ENCODE data around the gene PLAGL2.

The PLAGL2 gene

DNA sequence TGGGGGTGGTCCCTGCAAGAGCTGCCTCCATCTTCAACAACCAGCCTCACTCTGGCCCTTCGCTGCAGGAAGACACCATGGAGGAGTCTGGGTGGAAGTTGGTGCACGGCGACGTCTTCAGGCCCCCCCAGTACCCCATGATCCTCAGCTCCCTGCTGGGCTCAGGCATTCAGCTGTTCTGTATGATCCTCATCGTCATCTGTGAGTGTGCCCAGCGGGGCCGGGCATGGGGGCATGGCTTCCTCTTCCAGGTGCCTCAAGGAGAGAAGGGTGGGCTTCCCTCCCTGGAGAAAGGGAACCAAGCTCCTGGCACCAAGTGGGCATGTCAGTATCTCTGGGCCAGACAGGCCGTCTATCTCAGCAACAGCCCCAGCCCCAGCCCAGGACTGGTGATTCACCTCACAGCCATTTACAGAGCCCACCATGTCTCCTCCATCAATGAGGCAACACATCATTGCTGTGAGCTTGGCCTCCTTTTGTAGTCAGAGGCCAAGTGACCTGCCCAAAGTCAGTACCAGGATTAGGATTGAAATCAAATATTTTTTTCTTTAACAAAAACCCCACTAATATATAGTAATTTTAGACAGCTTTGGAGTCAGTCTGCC is 57.9 kb downstream of the PLAGL2 start:
- no peak for DNase-seq

DNA sequence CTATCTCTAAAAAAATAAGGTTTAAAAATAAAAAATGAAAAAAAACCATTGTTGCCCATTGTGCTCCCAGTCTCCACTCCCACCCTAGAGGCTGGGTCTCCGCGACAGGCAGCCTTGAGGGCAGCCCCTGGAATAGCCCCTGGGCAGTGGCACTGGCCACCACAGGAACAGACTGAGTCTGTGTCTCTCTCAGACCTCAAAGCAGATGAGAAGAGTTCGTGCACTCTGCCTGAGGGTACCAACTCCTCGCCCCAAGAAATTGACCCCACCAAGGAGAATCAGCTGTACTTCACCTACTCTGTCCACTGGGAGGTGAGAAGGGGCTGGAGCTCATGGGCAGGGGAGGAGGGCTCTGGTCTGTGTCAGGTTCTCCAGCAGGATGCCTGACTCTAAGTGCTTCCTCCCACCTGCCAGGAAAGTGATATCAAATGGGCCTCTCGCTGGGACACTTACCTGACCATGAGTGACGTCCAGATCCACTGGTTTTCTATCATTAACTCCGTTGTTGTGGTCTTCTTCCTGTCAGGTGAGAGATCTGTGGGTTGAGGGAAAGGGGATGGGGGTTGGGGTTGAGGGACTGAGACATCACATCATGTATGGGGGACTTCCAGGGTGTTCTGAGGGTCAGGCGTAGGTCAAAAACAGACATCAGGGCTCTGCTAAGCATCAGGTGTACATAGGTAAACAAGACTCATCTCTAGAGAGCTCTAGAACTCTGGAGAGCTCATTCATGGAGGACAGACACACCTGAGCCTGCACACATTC is 62.5 kb downstream of the PLAGL2 start:
- no peak for DNase-seq

DNA sequence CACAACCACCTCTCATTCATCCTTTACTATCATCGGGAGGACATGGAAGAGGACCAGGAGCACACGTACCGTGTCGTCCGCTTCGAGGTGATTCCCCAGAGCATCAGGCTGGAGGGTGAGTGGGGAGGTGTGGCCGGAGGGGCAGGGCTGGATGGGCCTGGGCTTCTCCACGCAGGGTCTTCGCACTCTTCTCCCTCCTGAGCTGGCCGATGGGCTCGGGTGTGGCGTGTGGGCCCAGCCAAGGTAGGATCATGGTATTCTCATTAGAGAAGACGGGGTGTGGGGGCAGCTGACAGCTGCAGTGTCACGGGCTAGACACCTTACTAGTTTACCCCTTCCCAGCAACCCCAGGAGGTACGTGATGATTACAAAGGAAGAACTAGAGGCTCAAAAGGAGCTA is 64.6 kb downstream of the PLAGL2 start:
- no peak for DNase-seq

Data from GF-D8 (cell line).